GM12878 (cell line): ENCODE data around the gene MTM1. TPM values are rescaled to one million over a fixed set of nuclear protein-coding genes. Genes with fewer than 3 reads are reported as not detected.

Experiments
- ATAC-seq: fragments of 200-7000 bp; cut with Tn5 transposase; 3 replicates; pipeline ENCODE4 v1.9.1; 2020; ENCODE audit warnings: mild to moderate bottlenecking, moderate library complexity
- BruUV-seq: library from RNA; stranded (reverse); fragments of 400-500 nt; replicated peaks from 2 replicates; lab custom pipeline; 2021; lab: Mats Ljungman, UMichigan
- CTCF ChIA-PET: fragments of 300-600 bp; sonication (Branson Sonifier 250); formaldehyde crosslinking; extraction: SDS; loops from one replicate; lab custom pipeline; 2021; ENCODE audit warnings: inconsistent platforms; lab: Yijun Ruan, JAX
- POLR2A ChIA-PET: fragments of 350-600 bp; formaldehyde crosslinking; extraction: SDS; loops from one replicate; lab custom pipeline; 2021; ENCODE audit warnings: inconsistent platforms; lab: Charles Lee
- RAD21 ChIA-PET: fragments of 300-600 bp; sonication (Branson Sonifier 250); formaldehyde crosslinking; loops from one replicate; lab custom pipeline; 2023; ENCODE audit warnings: antibody characterized with exemption; ENCODE audit not compliant: unreplicated experiment; lab: Charles Lee
- SMC1A ChIA-PET: fragments of 300-600 bp; sonication (Branson Sonifier 250); formaldehyde crosslinking; loops from one replicate; lab custom pipeline; 2023; ENCODE audit not compliant: unreplicated experiment, uncharacterized antibody; lab: Charles Lee
- DNase-seq: peaks from one replicate; pipeline ENCODE4 v3.0.0-alpha.2; 2011; ENCODE audit warnings: low read depth, low spot score
- FAIRE-seq: peaks from 3 replicates; lab custom pipeline; 2011; peaks lifted over from hg19 to GRCh38; lab: Jason Lieb, UNC
- H2AFZ ChIP-seq: 2 replicates; pipeline ENCODE4 v1.6.0; 2011; ENCODE audit warnings: low read depth, low read length, control low read depth; ENCODE audit not compliant: control insufficient read depth
- H3K27ac ChIP-seq: 2 replicates; pipeline ENCODE4 v1.5.1; 2011; ENCODE audit warnings: control low read depth; ENCODE audit not compliant: control insufficient read depth, insufficient read depth
- H3K27me3 ChIP-seq, 2 experiments: replicated peaks in 1 of 2; 2 replicates each; pipeline versions ENCODE4 v1.6.0 to v1.6.1; 2011; ENCODE audit warnings: low read length in 1 of 2; ENCODE audit not compliant: control insufficient read depth in 2 of 2, insufficient read depth in 2 of 2
- H3K36me3 ChIP-seq, 2 experiments: 2 replicates each; pipeline ENCODE4 v1.5.1; 2011; ENCODE audit warnings: low read length in 1 of 2; ENCODE audit not compliant: control insufficient read depth in 2 of 2, insufficient read depth in 2 of 2
- H3K4me1 ChIP-seq: 2 replicates; pipeline ENCODE4 v1.6.1; 2011; ENCODE audit warnings: mild to moderate bottlenecking, low read length, moderate library complexity, mixed read lengths; ENCODE audit not compliant: control insufficient read depth, insufficient read depth
- H3K4me2 ChIP-seq: 2 replicates; pipeline ENCODE4 v1.6.0; 2011; ENCODE audit warnings: control low read depth; ENCODE audit not compliant: control insufficient read depth, insufficient read depth
- H3K4me3 ChIP-seq: fragments of 200-600 bp; sonication (generic); 2 replicates; pipeline ENCODE4 v1.5.1; 2016
- H3K79me2 ChIP-seq: 2 replicates; pipeline ENCODE4 v1.6.0; 2011; ENCODE audit warnings: low read length; ENCODE audit not compliant: control insufficient read depth, insufficient read depth
- H3K9ac ChIP-seq: 2 replicates; pipeline ENCODE4 v1.8.0; 2011; ENCODE audit warnings: low read length, control low read depth, mixed read lengths; ENCODE audit not compliant: control insufficient read depth, insufficient read depth
- H3K9me3 ChIP-seq: replicated peaks from 3 replicates; pipeline ENCODE4 v1.5.1; 2011; ENCODE audit warnings: mild to moderate bottlenecking, low read length; ENCODE audit not compliant: control insufficient read depth, insufficient read depth
- H4K20me1 ChIP-seq: 2 replicates; pipeline ENCODE4 v1.6.0; 2011; ENCODE audit not compliant: control insufficient read depth, insufficient read depth
- E2F8 ChIP-seq: fragments of 450-650 bp; IDR thresholded peaks from 2 replicates; pipeline ENCODE4 v1.6.1; 2018; ENCODE audit warnings: mild to moderate bottlenecking, low read depth, moderate library complexity; ENCODE audit not compliant: partially characterized antibody
- E4F1 ChIP-seq: fragments of 450-650 bp; IDR thresholded peaks from 2 replicates; pipeline ENCODE4 v1.6.1; 2018; ENCODE audit warnings: borderline replicate concordance, mild to moderate bottlenecking; ENCODE audit not compliant: partially characterized antibody
- HDGF ChIP-seq: fragments of 450-650 bp; IDR thresholded peaks from 2 replicates; pipeline ENCODE4 v1.6.1; 2016; ENCODE audit warnings: antibody characterized with exemption
- MXI1 ChIP-seq: fragments of 150-350 bp; IDR thresholded peaks from 2 replicates; pipeline ENCODE4 v1.6.1; 2011; ENCODE audit warnings: low read depth, mild to moderate bottlenecking, inconsistent platforms, low read length, improper control_type of control experiment
- PAX8 ChIP-seq: fragments of 450-650 bp; IDR thresholded peaks from 2 replicates; pipeline ENCODE4 v1.6.1; 2017; ENCODE audit warnings: mild to moderate bottlenecking, moderate library complexity
- POLR2AphosphoS2 ChIP-seq: IDR thresholded peaks from 2 replicates; pipeline ENCODE4 v1.6.1; 2011; ENCODE audit warnings: low read depth, mild to moderate bottlenecking, low read length, improper control_type of control experiment, moderate library complexity
- RAD21 ChIP-seq: IDR thresholded peaks from 2 replicates; pipeline ENCODE4 v1.6.1; 2011; ENCODE audit warnings: mild to moderate bottlenecking, low read depth, low read length, moderate library complexity; ENCODE audit not compliant: insufficient read depth
- RAD51 ChIP-seq: fragments of 450-650 bp; IDR thresholded peaks from 2 replicates; pipeline ENCODE4 v1.6.1; 2016; ENCODE audit warnings: moderate library complexity, mild to moderate bottlenecking, inconsistent platforms
- RB1 ChIP-seq: fragments of 450-650 bp; formaldehyde crosslinking; IDR thresholded peaks from 2 replicates; pipeline ENCODE4 v1.6.1; 2017; ENCODE audit warnings: mild to moderate bottlenecking, borderline replicate concordance
- RELB ChIP-seq: fragments of 450-650 bp; IDR thresholded peaks from 2 replicates; pipeline ENCODE4 v1.6.1; 2017; ENCODE audit warnings: low read depth, mild to moderate bottlenecking, moderate library complexity
- ZNF622 ChIP-seq: fragments of 450-650 bp; IDR thresholded peaks from 2 replicates; pipeline ENCODE4 v1.6.1; 2017; ENCODE audit warnings: mild to moderate bottlenecking, inconsistent platforms
- WGBS: methylation state at CpG from one replicate; pipeline ENCODE4 v1.1.6; 2016; ENCODE audit warnings: low lambda C conversion rate; ENCODE audit not compliant: insufficient replicate concordance, insufficient coverage; ENCODE audit errors: missing lambda C conversion rate; 5-methylcytosine and 5-hydroxymethylcytosine counted together
- in situ Hi-C: fragments of 300-500 bp; cut with MboI; formaldehyde crosslinking; loops from 9 replicates; pipeline ENCODE4 v1.14.3; 2018; ENCODE audit warnings: mixed read lengths
- intact Hi-C: fragments of 100-400 bp; cut with micrococcal nuclease; formaldehyde crosslinking; loops from one replicate; pipeline ENCODE4 v1.14.2; 2022; ENCODE audit not compliant: unreplicated experiment
- polyA plus RNA-seq, 11 experiments: library from polyadenylated mRNA; depleted of rRNA in 4 of 11; unstranded in 6 of 11; stranded (reverse) in 5 of 11; fragments of >200 nt; fragmentation: Nextera tagmentation in 4 of 11; fragmentation: Illumina TruSeq in 1 of 11; extraction: Ambion mirVana in 4 of 11; extraction: Trizol in 1 of 11; gene quantifications; 1 replicate in 1 of 11; 2 replicates in 10 of 11; pipeline versions ENCODE4 v1.2.1 to v1.2.3, GENCODE V29; 2011 to 2016; ENCODE audit warnings: inconsistent platforms in 2 of 11, missing spikeins in 2 of 11, low read depth in 1 of 11
- total RNA-seq, 4 experiments: library from RNA; depleted of rRNA in 3 of 4; stranded (reverse); fragments of >200 nt in 3 of 4; fragmentation: Illumina TruSeq in 1 of 4; extraction: Trizol in 1 of 4; gene quantifications; 2 replicates each; pipeline versions ENCODE4 v1.2.1 to v1.2.3, GENCODE V29; 2013 to 2021
- TF ChIP-seq, protein P1 (sequence below): fragments of 450-650 bp; IDR thresholded peaks from 2 replicates; pipeline ENCODE4 v1.6.1; 2016; ENCODE audit warnings: mild to moderate bottlenecking

The MTM1 gene
- total and polyA plus RNA-seq, 10 of the 15 experiments (the other 5 are each of a cell fraction or from before 2014, with no cell fraction given) = 3.9 to 13.3 (median 8.4) TPM

DNA sequence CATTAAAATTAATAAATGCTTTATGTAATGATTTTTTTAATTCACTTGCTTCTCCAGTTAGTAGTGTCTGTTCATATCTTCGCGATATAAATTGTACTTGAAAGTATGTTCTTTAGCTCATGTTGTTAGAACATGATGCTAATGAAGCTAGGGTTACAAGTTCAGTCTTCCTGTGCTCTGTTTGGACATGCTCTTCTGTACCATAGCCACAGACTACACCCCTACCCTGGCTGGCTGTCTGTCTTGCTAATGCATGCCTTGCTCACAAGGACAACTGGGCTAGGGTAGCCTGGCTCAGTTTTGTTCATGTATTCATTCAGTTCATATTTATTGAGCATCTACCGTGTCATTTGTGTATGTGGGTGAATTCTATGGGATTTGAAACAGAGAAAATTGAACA lies 74.0 kb downstream of the MTM1 start:
- H3K27me3 ChIP-seq = no peaks in the 10 kb centered on the region
- WGBS = 48% methylated on average over 3 of the region's 3 CpGs
- intact Hi-C loops = no loop called here
- RAD21 ChIA-PET = no interaction called here
- TF ChIP-seq RELB (no peak), E4F1 (no peak), MXI1 (no peak), PAX8 (no peak), E2F8 (no peak), RAD21 (no peak), ZNF622 (no peak), RB1 (no peak), RAD51 (no peak), HDGF (no peak), POLR2AphosphoS2 (no peak)
- TF ChIP-seq, protein P1, sequence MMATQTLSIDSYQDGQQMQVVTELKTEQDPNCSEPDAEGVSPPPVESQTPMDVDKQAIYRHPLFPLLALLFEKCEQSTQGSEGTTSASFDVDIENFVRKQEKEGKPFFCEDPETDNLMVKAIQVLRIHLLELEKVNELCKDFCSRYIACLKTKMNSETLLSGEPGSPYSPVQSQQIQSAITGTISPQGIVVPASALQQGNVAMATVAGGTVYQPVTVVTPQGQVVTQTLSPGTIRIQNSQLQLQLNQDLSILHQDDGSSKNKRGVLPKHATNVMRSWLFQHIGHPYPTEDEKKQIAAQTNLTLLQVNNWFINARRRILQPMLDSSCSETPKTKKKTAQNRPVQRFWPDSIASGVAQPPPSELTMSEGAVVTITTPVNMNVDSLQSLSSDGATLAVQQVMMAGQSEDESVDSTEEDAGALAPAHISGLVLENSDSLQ = no peak
- TF ChIP-seq, all 136 proteins: peak for 0
- no peak for DNase-seq
- no peaks in the 10 kb centered on the region for H4K20me1 ChIP-seq
- POLR2A ChIA-PET = interaction anchor here (0.5 kb wide), 1 partner anchor 704 kb away, joined by 3 read pairs; no protein-coding TSS in a partner anchor
- no peaks in the 10 kb centered on the region for H3K79me2 ChIP-seq
- SMC1A ChIA-PET = no interaction called here
- H3K4me3 ChIP-seq = no peak overlapping the region
- no peaks in the 10 kb centered on the region for H3K4me1 ChIP-seq
- CTCF ChIA-PET = no interaction called here
- H3K36me3 ChIP-seq = no peaks in the 10 kb centered on the region; a peak in 1 of 4 replicates
- BruUV-seq = no TSS peak
- H2AFZ ChIP-seq = no peak overlapping the region
- no peak for FAIRE-seq
- in situ Hi-C loops = no loop called here
- H3K4me2 ChIP-seq = no peak overlapping the region
- H3K27ac ChIP-seq = no peak overlapping the region
- no peak overlapping the region for H3K9ac ChIP-seq
- no peaks in the 10 kb centered on the region for H3K9me3 ChIP-seq
- no peak for ATAC-seq
